ENCODE data around the gene GDPD1.

- TF ChIP-seq CTCF (IDR thresholded peaks at IDR 0.05 in 4 of 5, conservative IDR thresholded peaks at IDR 0.05 in 1 of 5) (no peak), POLR2A (IDR thresholded peaks at IDR 0.05) (no peak)
These were observed 40.4 kb downstream of the GDPD1 start for GRCh38 chr17:59260722-59261121.

Data from gastrocnemius medialis (tissue), 4 donors.